Upper lobe of right lung (tissue), 1 donor: Measurements from ENCODE around the gene SLX9. TPM values are rescaled to one million over a fixed set of nuclear protein-coding genes. Genes with fewer than 3 reads are reported as not detected.

Source experiments
- ATAC-seq: fragments of 200-7000 bp; cut with Tn5 transposase; one replicate; pipeline ENCODE4 v1.9.1; 2020; ENCODE audit warnings: mild to moderate bottlenecking, moderate library complexity
- DNase-seq: peaks from one replicate; pipeline ENCODE4 v3.0.0-alpha.2; 2020
- H3K27ac ChIP-seq: fragments of 200-600 bp; one replicate; pipeline ENCODE4 v1.8.0; 2022
- H3K27me3 ChIP-seq: fragments of 200-600 bp; one replicate; pipeline ENCODE4 v1.8.0; 2022; ENCODE audit warnings: mild to moderate bottlenecking
- H3K36me3 ChIP-seq: fragments of 200-600 bp; one replicate; pipeline ENCODE4 v1.8.0; 2022
- H3K4me1 ChIP-seq: fragments of 200-600 bp; one replicate; pipeline ENCODE4 v1.8.0; 2022
- H3K4me3 ChIP-seq: fragments of 200-600 bp; one replicate; pipeline ENCODE4 v1.8.0; 2022; ENCODE audit warnings: mild to moderate bottlenecking
- H3K9me3 ChIP-seq: fragments of 200-600 bp; one replicate; pipeline ENCODE4 v1.8.0; 2022
- CTCF ChIP-seq: fragments of 200-600 bp; IDR thresholded peaks from one replicate; pipeline ENCODE4 v1.8.0; 2022; ENCODE audit warnings: antibody characterized with exemption
- intact Hi-C: fragments of 100-400 bp; cut with DNase I; formaldehyde crosslinking; loops from one replicate; pipeline ENCODE4 v1.11.0; 2022
- total RNA-seq: library from RNA; stranded (reverse); fragmentation: NEBNext Ultra II Directional; extraction: Animal tissue kit (Norgen Biotek cat#: 25700); gene quantifications from one replicate; pipeline ENCODE4 v1.2.1, GENCODE V29; 2021
- donor health status: DM: no; HTN: yes; CAD: no; lungs with severe emphysema.

Gene SLX9
- total RNA-seq, 1 donor from 2014 or later, result 22.8 TPM

- Histone ChIP-seq H3K36me3 (no peaks in the 10 kb centered on the region), H3K4me3 (no peak overlapping the region), H3K9me3 (no peaks in the 10 kb centered on the region), H3K27me3 (no peaks in the 10 kb centered on the region), H3K4me1 (no peaks in the 10 kb centered on the region), H3K27ac (no peak overlapping the region)
- TF ChIP-seq CTCF, result no peak
- ATAC-seq (no peak), DNase-seq (no peak)
- intact Hi-C loops, result no loop called here
Observed at GRCh38 chr21:44984792-44985440, 45.1 kb downstream of the SLX9 start.

- intact Hi-C loops, result no loop called here
- H3K36me3 ChIP-seq, result no peaks in the 10 kb centered on the region
- H3K4me3 ChIP-seq, result no peak overlapping the region
- ATAC-seq (no peak), DNase-seq (peak; percentile 64)
- H3K4me1 ChIP-seq, result no peaks in the 10 kb centered on the region
- no peak overlapping the region for H3K27ac ChIP-seq
- H3K27me3 ChIP-seq, result no peaks in the 10 kb centered on the region
- no peaks in the 10 kb centered on the region for H3K9me3 ChIP-seq
- no peak for TF ChIP-seq CTCF
Observed at GRCh38 chr21:44985441-44986401, 45.9 kb downstream of the SLX9 start.

- ATAC-seq (no peak), DNase-seq (peak; percentile 63)
- intact Hi-C loops, result no loop called here
- Histone ChIP-seq H3K9me3 (no peaks in the 10 kb centered on the region), H3K36me3 (no peaks in the 10 kb centered on the region), H3K4me3 (no peak overlapping the region), H3K27me3 (no peaks in the 10 kb centered on the region), H3K27ac (no peak overlapping the region), H3K4me1 (no peaks in the 10 kb centered on the region)
- TF ChIP-seq CTCF, result no peak
Observed at GRCh38 chr21:44986471-44987291, 46.9 kb downstream of the SLX9 start.

- ATAC-seq (no peak), DNase-seq (peak; percentile 60)
- H3K4me3 ChIP-seq, result no peak overlapping the region
- no peaks in the 10 kb centered on the region for H3K4me1 ChIP-seq
- H3K27ac ChIP-seq, result no peak overlapping the region
- intact Hi-C loops, result no loop called here
- no peaks in the 10 kb centered on the region for H3K36me3 ChIP-seq
- no peak for TF ChIP-seq CTCF
- H3K9me3 ChIP-seq, result no peaks in the 10 kb centered on the region
- H3K27me3 ChIP-seq, result no peaks in the 10 kb centered on the region
Observed at GRCh38 chr21:44987301-44987885, 47.6 kb downstream of the SLX9 start.

- DNase-seq (peak; percentile 58), ATAC-seq (no peak)
Observed at GRCh38 chr21:44987886-44988606, 48.2 kb downstream of the SLX9 start.

More at GRCh38 chr21:44987886-44988606, 48.2 kb downstream of the SLX9 start:
- no peak overlapping the region for H3K4me3 ChIP-seq
- H3K27ac ChIP-seq, result no peak overlapping the region
- no peaks in the 10 kb centered on the region for H3K36me3 ChIP-seq
- no peak for TF ChIP-seq CTCF
- intact Hi-C loops, result no loop called here
- no peaks in the 10 kb centered on the region for H3K4me1 ChIP-seq
- H3K27me3 ChIP-seq, result no peaks in the 10 kb centered on the region
- H3K9me3 ChIP-seq, result no peaks in the 10 kb centered on the region
